Measurements from ENCODE around the gene METAP1D.

Gene METAP1D

GRCh38 chr2:172084645-172085459 lies 85.1 kb downstream of the METAP1D start:
- Mint-ChIP-seq H3K36me3 (ENCODE audit: low read depth) (peaks cover 6% of the 10 kb centered on the region), H3K27me3 (peaks cover 96% of the 10 kb centered on the region), H3K9me3 (peaks cover 1% of the 10 kb centered on the region), H3K27ac (peak overlapping the region; percentile 56), H3K4me3 (peak overlapping the region; percentile 78), H3K4me1 (peaks cover 44% of the 10 kb centered on the region)
- peak; percentile 78 for ATAC-seq
- DNase-seq, result peak; percentile 56

GRCh38 chr2:172085460-172086159 lies 85.9 kb downstream of the METAP1D start, which contains the start of gene DLX1:
TSS of gene DLX1 (plus strand) at chr2:172085507. CDS start at chr2:172085678, 171 bp downstream.
- Mint-ChIP-seq H3K4me3 (peak within 1 kb of the TSS; percentile 78), H3K4me1 (peaks cover 44% of the 10 kb centered on the region), H3K27me3 (peaks cover 97% of the 10 kb centered on the region), H3K36me3 (ENCODE audit: low read depth) (peaks cover 4% of the 10 kb centered on the region), H3K9me3 (no peaks in the 10 kb centered on the region), H3K27ac (peak within 1 kb of the TSS; percentile 56)
- no peak for DNase-seq
- ATAC-seq, result no peak

- Mint-ChIP-seq H3K27ac (no peak overlapping the region), H3K4me3 (peak overlapping the region; percentile 78), H3K27me3 (peaks cover 96% of the 10 kb centered on the region), H3K4me1 (peaks cover 44% of the 10 kb centered on the region), H3K36me3 (ENCODE audit: low read depth) (peaks cover 3% of the 10 kb centered on the region), H3K9me3 (no peaks in the 10 kb centered on the region)
- DNase-seq (peak; percentile 47), ATAC-seq (no peak)
Measured at GRCh38 chr2:172086241-172087206, 86.8 kb downstream of the METAP1D start.

GRCh38 chr2:172087207-172087779 lies 87.5 kb downstream of the METAP1D start:
- DNase-seq, result no peak
- Mint-ChIP-seq H3K4me3 (peak overlapping the region; percentile 78), H3K9me3 (no peaks in the 10 kb centered on the region), H3K27ac (peak overlapping the region; percentile 31), H3K36me3 (ENCODE audit: low read depth) (peaks cover 3% of the 10 kb centered on the region), H3K27me3 (peaks cover 96% of the 10 kb centered on the region), H3K4me1 (peaks cover 44% of the 10 kb centered on the region)
- ATAC-seq, result no peak

- peak overlapping the region; percentile 31 for H3K27ac Mint-ChIP-seq
- peaks cover 3% of the 10 kb centered on the region for H3K36me3 Mint-ChIP-seq (ENCODE audit: low read depth)
- no peak for ATAC-seq
- no peaks in the 10 kb centered on the region for H3K9me3 Mint-ChIP-seq
- H3K4me1 Mint-ChIP-seq, result peaks cover 44% of the 10 kb centered on the region
- H3K27me3 Mint-ChIP-seq, result peaks cover 96% of the 10 kb centered on the region
- no peak overlapping the region for H3K4me3 Mint-ChIP-seq
- no peak for DNase-seq
Measured at GRCh38 chr2:172087780-172088244, 88.1 kb downstream of the METAP1D start.

- ATAC-seq, result no peak
- Mint-ChIP-seq H3K36me3 (ENCODE audit: low read depth) (peaks cover 3% of the 10 kb centered on the region), H3K27me3 (peaks cover 97% of the 10 kb centered on the region), H3K4me1 (peaks cover 49% of the 10 kb centered on the region), H3K27ac (peak overlapping the region; percentile 47), H3K9me3 (no peaks in the 10 kb centered on the region), H3K4me3 (peak overlapping the region; percentile 8)
- no peak for DNase-seq
Measured at GRCh38 chr2:172088245-172089004, 88.7 kb downstream of the METAP1D start.

- Mint-ChIP-seq H3K27ac (no peak overlapping the region), H3K36me3 (ENCODE audit: low read depth) (peaks cover 2% of the 10 kb centered on the region)
Measured at GRCh38 chr2:172089005-172089504, 89.3 kb downstream of the METAP1D start.

GRCh38 chr2:172089633-172090032 lies 89.9 kb downstream of the METAP1D start:
- no peak overlapping the region for H3K4me3 Mint-ChIP-seq
- no peak for ATAC-seq
- H3K27ac Mint-ChIP-seq, result no peak overlapping the region

More at GRCh38 chr2:172089005-172089504, 89.3 kb downstream of the METAP1D start:
- peaks cover 97% of the 10 kb centered on the region for H3K27me3 Mint-ChIP-seq
- DNase-seq (no peak), ATAC-seq (no peak)
- H3K4me1 Mint-ChIP-seq, result peaks cover 45% of the 10 kb centered on the region
- no peak overlapping the region for H3K4me3 Mint-ChIP-seq
- H3K9me3 Mint-ChIP-seq, result no peaks in the 10 kb centered on the region

GRCh38 chr2:172090044-172090961 lies 90.5 kb downstream of the METAP1D start:
- DNase-seq, result no peak
- H3K27ac Mint-ChIP-seq, result no peak overlapping the region

More at GRCh38 chr2:172089633-172090032, 89.9 kb downstream of the METAP1D start:
- no peak for DNase-seq
- H3K9me3 Mint-ChIP-seq, result no peaks in the 10 kb centered on the region
- H3K36me3 Mint-ChIP-seq (ENCODE audit: low read depth), result peaks cover 2% of the 10 kb centered on the region
- peaks cover 95% of the 10 kb centered on the region for H3K27me3 Mint-ChIP-seq
- H3K4me1 Mint-ChIP-seq, result peaks cover 47% of the 10 kb centered on the region

GRCh38 chr2:172091000-172091641 lies 91.4 kb downstream of the METAP1D start:
- H3K9me3 Mint-ChIP-seq, result no peaks in the 10 kb centered on the region
- peaks cover 49% of the 10 kb centered on the region for H3K4me1 Mint-ChIP-seq
- H3K27ac Mint-ChIP-seq, result no peak overlapping the region
- H3K4me3 Mint-ChIP-seq, result no peak overlapping the region
- peaks cover 93% of the 10 kb centered on the region for H3K27me3 Mint-ChIP-seq
- no peak for DNase-seq
- peaks cover 2% of the 10 kb centered on the region for H3K36me3 Mint-ChIP-seq (ENCODE audit: low read depth)
- no peak for ATAC-seq

More at GRCh38 chr2:172090044-172090961, 90.5 kb downstream of the METAP1D start:
- peaks cover 2% of the 10 kb centered on the region for H3K36me3 Mint-ChIP-seq (ENCODE audit: low read depth)
- peaks cover 48% of the 10 kb centered on the region for H3K4me1 Mint-ChIP-seq
- peaks cover 94% of the 10 kb centered on the region for H3K27me3 Mint-ChIP-seq
- no peaks in the 10 kb centered on the region for H3K9me3 Mint-ChIP-seq
- H3K4me3 Mint-ChIP-seq, result no peak overlapping the region
- no peak for ATAC-seq

GRCh38 chr2:172091761-172092566 lies 92.2 kb downstream of the METAP1D start:
- ATAC-seq (no peak), DNase-seq (no peak)
- H3K27ac Mint-ChIP-seq, result no peak overlapping the region
- no peaks in the 10 kb centered on the region for H3K9me3 Mint-ChIP-seq
- no peak overlapping the region for H3K4me3 Mint-ChIP-seq
- peaks cover 91% of the 10 kb centered on the region for H3K27me3 Mint-ChIP-seq
- peaks cover 45% of the 10 kb centered on the region for H3K4me1 Mint-ChIP-seq
- peaks cover 2% of the 10 kb centered on the region for H3K36me3 Mint-ChIP-seq (ENCODE audit: low read depth)
